ENCODE results near the gene ROR1.
"Not testable (repeated sequence)": the region's sequence is repeated elsewhere in the genome, so short reads cannot be mapped to it uniquely, and the experiment has no call there.

Gene ROR1

GRCh38 chr1:63784083-63784482, 10.3 kb downstream of the ROR1 start:
- POLR2A ChIA-PET = no interaction called here
- CTCF ChIA-PET = interaction anchor here (1.3 kb wide), 1 partner anchor 353 kb away, joined by 4 read pairs; no protein-coding TSS in a partner anchor
- H3K4me3 ChIP-seq (ENCODE audit: low read depth, low read length) = no peak overlapping the region
- no peak for DNase-seq (ENCODE audit: low read depth, low spot score)
- no peak for TF ChIP-seq CTCF (IDR thresholded peaks at IDR 0.05; ENCODE audit: insufficient read depth, low read length, missing control alignments)

GRCh38 chr1:63784489-63785390, 10.9 kb downstream of the ROR1 start:
- H3K4me3 ChIP-seq (ENCODE audit: low read depth, low read length) = no peak overlapping the region
- POLR2A ChIA-PET = no interaction called here
- DNase-seq (ENCODE audit: low read depth, low spot score) = no peak
- no peak for TF ChIP-seq CTCF (IDR thresholded peaks at IDR 0.05; ENCODE audit: insufficient read depth, low read length, missing control alignments)
- CTCF ChIA-PET = interaction anchor here (1.3 kb wide), 1 partner anchor 352 kb away, joined by 4 read pairs; no protein-coding TSS in a partner anchor

GRCh38 chr1:63787270-63787669, 13.5 kb downstream of the ROR1 start:
- H3K4me3 ChIP-seq (ENCODE audit: low read depth, low read length); POLR2A ChIA-PET; CTCF ChIA-PET; DNase-seq (ENCODE audit: low read depth, low spot score): not testable (repeated sequence)

- ChIA-PET CTCF (interaction anchor here (0.8 kb wide), 1 partner anchor 132 kb away, joined by 3 read pairs; no protein-coding TSS in a partner anchor), POLR2A (no interaction called here)
- TF ChIP-seq CTCF (IDR thresholded peaks at IDR 0.05; ENCODE audit: insufficient read depth, low read length, missing control alignments) = no peak
Observed at GRCh38 chr1:63787875-63788274, 14.1 kb downstream of the ROR1 start.

GRCh38 chr1:63789856-63790605, 16.2 kb downstream of the ROR1 start:
- POLR2A ChIA-PET = no interaction called here
- CTCF ChIA-PET = interaction anchor here (1.2 kb wide), 1 partner anchor 11 kb away, joined by 4 read pairs; no protein-coding TSS in a partner anchor
- no peak overlapping the region for H3K4me3 ChIP-seq (ENCODE audit: low read depth, low read length)
- no peak for TF ChIP-seq CTCF (IDR thresholded peaks at IDR 0.05; ENCODE audit: insufficient read depth, low read length, missing control alignments)
- DNase-seq (ENCODE audit: low read depth, low spot score) = no peak

More at GRCh38 chr1:63787875-63788274, 14.1 kb downstream of the ROR1 start:
- no peak for DNase-seq (ENCODE audit: low read depth, low spot score)
- H3K4me3 ChIP-seq (ENCODE audit: low read depth, low read length) = no peak overlapping the region

- ChIA-PET POLR2A (no interaction called here), CTCF (interaction anchor here (1.2 kb wide), 1 partner anchor 12 kb away, joined by 4 read pairs; no protein-coding TSS in a partner anchor)
- TF ChIP-seq CTCF (IDR thresholded peaks at IDR 0.05; ENCODE audit: insufficient read depth, low read length, missing control alignments) = no peak
- DNase-seq (ENCODE audit: low read depth, low spot score) = no peak
- no peak overlapping the region for H3K4me3 ChIP-seq (ENCODE audit: low read depth, low read length)
Observed at GRCh38 chr1:63790989-63791388, 17.2 kb downstream of the ROR1 start.

Measured in AG04449 (cell line).